GM18520 (cell line): ENCODE data around the gene HRC.
"Not testable (repeated sequence)": the region's sequence is repeated elsewhere in the genome, so short reads cannot be mapped to it uniquely, and the experiment has no call there.

Source experiments
- ATAC-seq: cut with Tn5 transposase; IDR thresholded peaks from one replicate; pipeline ENCODE4 v1.9.1; 2021; ENCODE audit not compliant: unreplicated experiment

HRC gene

GRCh38 chr19:49161987-49162386 lies 6.8 kb upstream of the HRC start:
- ATAC-seq = no peak

GRCh38 chr19:49160450-49161189 lies 5.4 kb upstream of the HRC start:
- ATAC-seq = no peak

- no peak for ATAC-seq
Observed at GRCh38 chr19:49157445-49158224, 2.4 kb upstream of the HRC start, which contains the start of gene TRPM4. Gene TRPM4, plus strand, starts transcription at chr19:49157792. Its CDS starts 75 bp downstream, at chr19:49157867.

DNA sequence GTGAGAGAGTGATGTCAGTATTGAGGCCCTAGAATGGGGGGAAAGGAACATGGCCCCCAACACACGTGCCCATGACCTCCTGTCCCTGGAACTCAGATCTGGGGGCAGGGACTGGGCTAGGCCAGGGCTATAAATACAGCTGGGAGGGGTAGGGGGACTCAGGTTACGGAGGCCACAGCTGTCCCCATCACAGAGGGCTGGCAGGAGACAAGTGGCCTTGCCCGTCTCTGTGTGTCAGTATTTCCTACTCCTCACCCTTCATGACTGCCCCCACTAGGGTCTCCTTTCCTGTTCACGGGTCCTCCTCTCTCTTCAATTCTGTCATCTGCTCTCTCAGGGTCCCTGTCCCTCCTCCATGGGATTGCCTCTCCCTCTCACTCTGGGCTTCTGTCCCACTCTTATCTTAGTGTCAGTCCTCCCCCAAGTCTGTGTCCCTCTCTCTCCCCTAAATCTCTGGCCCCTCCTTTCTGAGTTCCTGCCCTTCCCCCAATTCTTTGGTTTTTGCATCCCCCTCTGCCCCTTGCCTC lies 687 bp upstream of the HRC start:
- no peak for ATAC-seq

GRCh38 chr19:49154279-49154678 lies 917 bp downstream of the HRC start:
- no peak for ATAC-seq

DNA sequence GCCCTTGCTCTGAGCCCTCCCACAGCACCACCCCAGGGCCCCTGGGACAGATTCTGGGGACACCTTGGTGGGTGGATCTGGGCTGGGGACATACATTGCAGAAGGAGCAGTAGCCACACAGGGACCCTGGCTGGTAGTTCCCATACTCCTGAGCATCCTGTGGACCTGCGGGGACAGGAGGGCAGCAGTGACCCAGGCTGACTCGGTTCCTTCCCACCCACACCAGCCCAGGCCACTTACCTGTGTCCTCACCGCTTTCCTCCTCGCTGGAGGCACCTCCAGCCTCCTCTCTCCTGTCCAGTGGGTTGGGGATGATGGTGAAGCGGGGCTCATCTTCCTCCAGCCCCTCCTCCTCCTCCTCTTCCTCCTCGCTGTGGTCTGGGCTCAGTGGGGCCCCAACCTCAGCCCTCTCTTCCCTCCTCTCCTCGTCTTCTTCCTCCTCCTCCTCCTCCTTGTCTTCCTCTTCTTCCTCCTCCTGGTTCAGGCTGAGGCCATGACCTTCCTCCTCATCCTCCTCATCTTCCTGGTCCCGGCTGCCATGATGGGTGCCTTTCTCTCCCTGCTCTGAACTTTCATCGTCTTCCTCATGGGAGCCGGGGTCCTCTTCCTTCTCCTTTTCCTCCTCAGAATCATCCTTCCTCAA lies 1.9 kb downstream of the HRC start:
- no peak for ATAC-seq

DNA sequence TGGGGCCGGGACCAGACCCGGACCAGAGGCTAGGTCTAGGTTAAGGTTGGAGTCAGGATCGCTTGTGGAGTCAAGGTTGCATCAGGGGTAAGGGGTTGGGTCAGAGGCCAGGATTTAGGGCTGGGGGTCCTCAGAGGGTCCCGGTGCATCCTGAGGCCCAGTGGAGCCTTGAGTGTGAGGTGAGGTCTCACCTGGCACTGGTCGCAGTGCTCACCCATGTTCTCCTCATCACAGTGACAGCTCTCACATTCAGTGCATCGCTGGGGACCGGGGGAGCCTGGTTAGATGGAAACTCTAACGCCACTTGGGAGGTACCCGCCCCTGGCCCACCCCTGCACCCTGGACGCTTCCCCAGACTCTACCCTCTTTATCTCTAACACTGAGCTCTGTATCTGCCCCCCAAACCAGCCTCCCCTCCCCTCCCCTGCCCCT lies 3.1 kb downstream of the HRC start:
- ATAC-seq = no peak

DNA sequence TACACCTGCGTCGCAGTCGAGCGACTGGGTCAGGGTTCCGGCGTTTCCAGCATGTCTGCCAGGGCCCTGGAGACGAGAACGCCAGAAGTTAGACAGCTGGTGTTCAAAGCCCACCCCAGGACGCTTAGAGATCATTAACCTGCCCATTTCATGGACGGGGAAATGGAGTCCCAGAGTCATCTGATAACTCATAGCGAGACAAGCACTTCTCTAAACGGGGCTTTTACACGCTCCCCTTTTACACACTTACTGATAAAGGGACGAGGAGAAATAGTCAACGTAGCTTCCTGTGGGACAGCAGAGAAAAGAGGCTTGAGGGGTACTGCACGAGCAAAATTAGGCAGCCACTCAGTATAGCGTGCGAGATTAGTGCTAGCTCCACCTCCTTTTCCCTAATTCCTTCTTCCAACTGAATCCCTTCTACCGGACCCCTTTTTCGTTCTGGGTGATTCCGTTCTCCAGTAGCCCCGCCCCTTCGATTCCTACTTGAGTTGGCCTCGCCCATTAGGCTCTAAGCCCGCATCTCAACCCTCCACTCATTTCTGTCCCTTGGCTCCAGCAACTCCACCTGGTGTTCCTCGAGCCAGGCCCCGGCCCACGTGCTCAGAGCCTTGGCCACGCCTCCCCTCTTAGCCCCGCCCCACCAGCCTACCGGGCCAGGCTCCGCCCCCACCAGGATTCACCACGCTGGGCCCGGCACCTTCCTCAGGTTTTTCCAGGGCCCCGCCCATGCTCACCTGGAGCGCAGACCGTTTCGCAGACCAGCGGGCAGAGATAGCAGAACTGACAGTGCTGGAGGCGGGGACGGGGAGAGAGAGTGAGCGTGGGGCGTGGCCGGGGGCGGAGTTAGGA lies 3.7 kb downstream of the HRC start:
- ATAC-seq = no peak

- no peak for ATAC-seq
Observed at GRCh38 chr19:49150944-49151243, 4.3 kb downstream of the HRC start.

DNA sequence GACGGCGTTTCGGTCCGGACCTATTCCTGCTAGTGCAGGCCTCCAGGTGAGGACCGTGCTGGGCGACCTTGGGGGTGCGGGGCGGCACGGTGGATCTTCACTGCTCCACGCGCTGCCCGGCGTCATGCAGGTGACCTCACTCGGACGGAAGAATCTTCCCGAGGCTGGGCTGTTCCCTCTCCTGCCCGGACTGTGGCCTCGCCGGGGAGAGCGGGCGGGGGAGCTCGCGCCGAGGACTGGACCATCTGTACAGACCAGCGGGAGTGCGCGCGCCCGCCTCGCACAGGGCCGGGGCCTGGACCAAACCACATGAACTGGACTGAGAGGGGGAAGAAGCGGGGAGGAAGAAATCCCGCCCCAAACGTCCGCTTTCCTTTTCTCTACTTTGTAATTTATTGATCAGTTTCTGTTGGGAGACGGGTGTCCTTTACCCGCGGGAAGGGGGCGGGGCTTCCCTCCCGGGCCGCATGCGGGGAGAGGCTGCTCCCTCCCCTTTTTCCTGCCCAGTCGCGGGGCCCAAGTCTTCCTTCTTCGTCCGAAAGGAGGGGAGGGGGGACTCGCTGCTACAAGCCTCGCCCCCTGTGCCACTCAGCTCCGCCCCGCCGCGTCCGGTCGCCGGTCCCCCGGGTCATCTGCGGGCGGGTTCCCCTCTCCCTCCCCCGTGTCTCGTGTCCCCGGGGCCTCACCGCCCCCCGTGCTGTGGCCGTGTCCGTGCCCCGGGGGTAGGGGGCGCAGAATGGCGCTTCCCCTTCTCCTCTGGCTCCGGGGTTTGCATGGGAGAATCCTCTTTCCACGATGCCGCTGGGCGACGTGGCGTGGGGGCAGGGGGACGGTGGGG lies 4.9 kb downstream of the HRC start:
- no peak for ATAC-seq

DNA sequence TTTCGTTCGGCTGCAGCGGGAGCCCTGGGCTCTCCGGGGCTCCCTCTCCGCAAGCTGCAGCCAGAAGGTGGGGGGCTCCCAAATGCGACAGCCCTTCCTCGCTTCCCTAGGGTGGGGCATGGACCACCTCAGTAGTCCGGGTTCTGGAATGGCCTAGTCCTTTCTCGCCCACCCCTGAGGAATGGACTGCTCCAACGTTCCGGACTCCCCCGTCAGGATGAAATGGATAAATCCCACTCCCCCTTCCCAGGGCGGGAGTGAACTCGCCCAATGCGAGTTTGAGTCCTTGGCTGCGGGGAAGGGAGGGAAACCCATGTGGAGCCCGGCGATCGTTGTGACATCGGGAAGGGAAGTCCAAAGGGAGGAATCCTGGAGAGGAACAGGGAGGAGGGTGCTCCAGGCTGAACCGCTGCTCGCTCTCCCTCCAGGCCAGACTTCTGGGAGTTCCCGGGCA lies 5.5 kb downstream of the HRC start:
- ATAC-seq = no peak

DNA sequence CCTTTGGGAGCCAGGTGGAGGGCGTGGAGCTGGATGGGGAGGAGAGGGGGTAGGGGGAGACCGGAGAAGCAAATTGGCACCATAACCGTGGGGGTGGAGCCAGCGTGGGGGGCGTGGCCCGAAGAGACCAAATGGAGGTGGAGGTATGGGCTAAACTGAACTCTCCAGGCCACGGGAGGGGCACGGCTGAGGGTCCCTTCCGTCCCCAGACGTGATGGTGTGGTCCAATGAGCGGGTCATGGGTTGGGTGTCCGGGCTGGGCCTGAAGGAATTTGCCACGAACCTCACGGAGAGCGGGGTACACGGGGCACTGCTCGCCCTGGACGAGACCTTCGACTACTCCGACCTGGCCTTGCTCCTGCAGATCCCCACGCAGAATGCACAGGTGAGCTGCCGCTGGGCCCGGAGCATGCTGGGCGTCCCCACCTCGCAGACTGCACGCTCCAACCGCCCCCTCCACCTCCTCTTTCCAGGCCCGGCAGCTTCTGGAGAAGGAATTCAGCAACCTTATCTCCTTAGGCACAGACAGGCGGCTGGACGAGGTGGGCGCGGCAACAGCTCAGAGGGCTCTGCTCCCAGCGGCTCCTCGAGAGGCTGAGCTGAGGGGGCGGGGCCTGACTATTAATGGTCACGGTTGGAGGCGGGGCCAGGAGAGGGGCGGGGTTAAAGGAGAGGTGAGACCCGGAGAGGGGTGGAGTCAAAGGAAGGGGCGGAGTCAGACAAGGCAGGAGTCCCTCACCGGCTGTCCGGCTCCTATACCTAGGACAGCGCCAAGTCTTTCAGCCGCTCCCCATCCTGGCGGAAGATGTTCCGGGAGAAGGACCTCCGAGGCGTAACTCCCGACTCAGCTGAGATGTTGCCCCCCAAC lies 6.2 kb downstream of the HRC start:
- ATAC-seq = no peak

DNA sequence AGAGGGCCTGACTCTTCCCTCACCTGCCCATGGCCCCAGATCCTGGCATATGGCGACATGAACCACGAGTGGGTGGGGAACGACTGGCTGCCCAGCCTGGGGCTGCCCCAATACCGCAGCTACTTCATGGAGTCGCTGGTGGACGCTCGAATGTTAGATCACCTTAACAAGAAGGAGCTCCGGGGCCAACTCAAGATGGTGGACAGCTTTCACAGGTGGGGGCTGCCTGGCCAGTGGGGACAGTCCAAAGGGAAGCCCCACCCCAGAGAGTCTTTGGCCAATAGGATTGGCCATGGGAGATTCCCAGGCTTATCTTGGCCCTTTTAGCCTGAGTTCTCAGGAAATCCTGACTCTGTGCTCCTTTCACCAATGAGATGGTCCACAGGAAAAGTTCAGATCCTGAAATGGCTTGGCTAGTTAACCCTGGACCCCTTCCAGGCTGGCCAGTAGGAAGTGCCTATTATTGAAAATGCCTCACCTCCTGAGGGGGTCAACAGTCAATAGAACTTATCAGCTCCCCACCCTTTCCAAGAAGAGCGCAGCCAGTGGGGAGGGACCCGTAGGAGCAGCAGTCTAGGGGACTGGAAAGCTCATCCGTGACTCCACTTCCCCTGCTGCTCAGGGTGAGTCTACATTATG lies 7.0 kb downstream of the HRC start:
- ATAC-seq = no peak

DNA sequence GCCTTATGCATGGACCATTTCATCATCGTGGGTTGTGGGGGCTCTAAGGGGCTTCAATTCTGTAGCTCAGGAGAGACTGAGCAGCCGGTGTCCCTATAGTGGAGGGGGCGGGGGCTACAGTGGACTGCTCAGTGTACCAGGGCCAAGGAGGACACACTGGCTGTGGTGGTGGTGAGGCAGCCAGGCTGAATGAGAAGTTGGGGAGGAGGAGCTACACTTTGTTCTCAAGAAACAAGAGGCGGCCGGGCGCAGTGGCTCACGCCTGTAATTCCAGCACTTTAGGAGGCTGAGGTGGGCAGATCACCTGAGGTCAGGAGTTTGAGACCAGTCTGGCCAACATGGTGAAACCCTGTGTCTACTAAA lies 8.8 kb downstream of the HRC start:
- not testable (repeated sequence) for ATAC-seq

- no peak for ATAC-seq
Observed at GRCh38 chr19:49145573-49146407, 9.4 kb downstream of the HRC start.

DNA sequence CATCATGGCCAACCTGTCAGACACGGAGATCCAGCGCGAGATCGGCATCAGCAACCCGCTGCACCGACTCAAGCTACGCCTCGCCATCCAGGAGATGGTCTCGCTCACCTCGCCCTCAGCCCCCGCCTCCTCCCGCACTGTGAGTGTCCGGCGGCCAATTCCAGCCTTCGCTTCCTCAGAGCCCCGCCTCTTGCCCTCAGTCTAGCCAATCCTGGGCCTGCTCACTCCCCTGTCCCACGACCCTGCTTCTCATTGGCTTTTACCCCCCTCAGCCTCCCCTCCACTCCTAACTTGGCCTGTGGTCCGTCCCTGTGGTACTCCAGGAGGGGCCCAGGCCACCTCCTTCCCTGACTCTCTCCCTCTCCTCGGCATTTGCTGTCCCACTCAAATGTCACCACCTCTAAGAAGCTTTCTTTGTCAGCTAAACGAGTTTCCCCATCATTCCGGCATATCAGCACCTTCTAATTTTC lies 12.3 kb downstream of the HRC start:
- no peak for ATAC-seq

- no peak for ATAC-seq
Observed at GRCh38 chr19:49141352-49141751, 13.8 kb downstream of the HRC start.

DNA sequence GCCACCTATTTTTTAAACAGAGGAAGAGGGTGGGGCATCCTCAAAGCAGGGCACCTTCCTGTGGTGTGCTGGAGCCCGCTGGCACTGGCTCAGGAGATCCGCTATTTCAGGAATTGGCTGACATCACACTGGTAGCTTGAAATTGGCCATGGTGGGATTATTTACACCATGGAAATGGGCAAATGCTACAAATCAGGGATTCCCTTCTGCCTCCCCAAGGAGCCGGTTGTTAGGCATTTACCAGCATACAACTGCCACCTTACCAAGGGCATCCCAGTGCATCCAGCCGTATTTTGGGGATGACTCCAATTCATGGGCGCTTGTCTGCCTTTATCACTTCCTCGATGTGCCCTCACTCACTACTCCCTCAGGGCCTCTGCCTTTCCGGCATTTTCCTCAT lies 14.2 kb downstream of the HRC start:
- no peak for ATAC-seq
